ENCODE measurements around the gene PRSS8. TPM values are rescaled to one million over a fixed set of nuclear protein-coding genes. Genes with fewer than 3 reads are reported as not detected.

Gene PRSS8
- total RNA-seq, 1 experiment from 2014 or later = 0.15 TPM

- CTCF ChIA-PET = interaction anchor here (1.5 kb wide), 1 partner anchor 11 kb away, joined by 3 read pairs; no protein-coding TSS in a partner anchor
- no peak for DNase-seq (ENCODE audit: low read depth, low spot score)
- TF ChIP-seq CTCF (IDR thresholded peaks at IDR 0.05) = no peak
- no peak for TF ChIP-seq POLR2AphosphoS5 (IDR thresholded peaks at IDR 0.05; ENCODE audit: low read depth, low read length)
- no peak for TF ChIP-seq REST (IDR thresholded peaks at IDR 0.05; ENCODE audit: insufficient read depth in 1 of 2, low read depth in 2 of 2, low read length in 1 of 2)
- no peak for TF ChIP-seq TCF7L2 (IDR thresholded peaks at IDR 0.05; ENCODE audit: low read depth, low read length)
- TF ChIP-seq SIN3A (IDR thresholded peaks at IDR 0.05; ENCODE audit: borderline replicate concordance, insufficient read depth, low read depth, low read length) = no peak
Observed at GRCh38 chr16:31130899-31131298, 4.6 kb downstream of the PRSS8 start.

GRCh38 chr16:31130336-31130891 lies 5.1 kb downstream of the PRSS8 start:
- H3K27ac ChIP-seq (ENCODE audit: low read length) = no peak overlapping the region
- no TSS peak for BruUV-seq (replicated peaks)
- in situ Hi-C loops (cut with HindIII; ENCODE audit: low pct_unique_long_range_greater_than_20kb, low sequenced_read_pairs) = no loop called here
- DNase-seq (ENCODE audit: low read depth, low spot score) = no peak
- TF ChIP-seq POLR2AphosphoS5 (IDR thresholded peaks at IDR 0.05; ENCODE audit: low read depth, low read length) (no peak), REST (IDR thresholded peaks at IDR 0.05; ENCODE audit: insufficient read depth in 1 of 2, low read depth in 2 of 2, low read length in 1 of 2) (no peak), TCF7L2 (IDR thresholded peaks at IDR 0.05; ENCODE audit: low read depth, low read length) (no peak), SIN3A (IDR thresholded peaks at IDR 0.05; ENCODE audit: borderline replicate concordance, insufficient read depth, low read depth, low read length) (no peak), CTCF (IDR thresholded peaks at IDR 0.05) (no peak)
- intact Hi-C loops (cut with micrococcal nuclease; ENCODE audit: unreplicated experiment) = no loop called here
- no peak overlapping the region for H3K4me3 ChIP-seq (ENCODE audit: low read depth in 2 of 2, low read length in 2 of 2)
- no peaks in the 10 kb centered on the region for H3K4me1 ChIP-seq (ENCODE audit: control insufficient read depth, insufficient read depth, low read length)
- H3K9me3 ChIP-seq (ENCODE audit: control insufficient read depth, insufficient read depth, low read depth, low read length) = no peaks in the 10 kb centered on the region
- H3K27me3 ChIP-seq (ENCODE audit: control insufficient read depth, insufficient read depth, low read length) = no peaks in the 10 kb centered on the region
- no peak for ATAC-seq
- ChIA-PET CTCF (no interaction called here), POLR2A (interaction anchor here (0.6 kb wide), 1 partner anchor 50 kb away, joined by 11 read pairs; no protein-coding TSS in a partner anchor)
- H3K36me3 ChIP-seq (ENCODE audit: control insufficient read depth, insufficient read depth, low read length) = no peaks in the 10 kb centered on the region

More at GRCh38 chr16:31130899-31131298, 4.6 kb downstream of the PRSS8 start:
- in situ Hi-C loops (cut with HindIII; ENCODE audit: low pct_unique_long_range_greater_than_20kb, low sequenced_read_pairs) = no loop called here
- no TSS peak for BruUV-seq (replicated peaks)
- POLR2A ChIA-PET = interaction anchor here (0.6 kb wide), 1 partner anchor 50 kb away, joined by 11 read pairs; no protein-coding TSS in a partner anchor
- intact Hi-C loops (cut with micrococcal nuclease; ENCODE audit: unreplicated experiment) = no loop called here
- H3K4me3 ChIP-seq (ENCODE audit: low read depth in 2 of 2, low read length in 2 of 2) = no peak overlapping the region
- no peaks in the 10 kb centered on the region for H3K4me1 ChIP-seq (ENCODE audit: control insufficient read depth, insufficient read depth, low read length)
- no peak for ATAC-seq
- no peaks in the 10 kb centered on the region for H3K9me3 ChIP-seq (ENCODE audit: control insufficient read depth, insufficient read depth, low read depth, low read length)
- H3K27ac ChIP-seq (ENCODE audit: low read length) = no peak overlapping the region
- H3K36me3 ChIP-seq (ENCODE audit: control insufficient read depth, insufficient read depth, low read length) = no peaks in the 10 kb centered on the region
- H3K27me3 ChIP-seq (ENCODE audit: control insufficient read depth, insufficient read depth, low read length) = no peaks in the 10 kb centered on the region

Measured in Panc1 (cell line).